Stimulated activated CD4-positive, alpha-beta T cell treated with anti-CD3 and anti-CD28 coated beads, Interleukin-12 subunit alpha, Interleukin-12 subunit beta, amount 100 ng/mL, for 24 hours (primary cell): ENCODE results near the gene UFC1.

Experiments used
- DNase-seq, 2 experiments: peaks; one replicate each; pipeline ENCODE4 v3.0.0-alpha.2; 2020; ENCODE audit warnings: low read depth in 2 of 2

The UFC1 gene

DNA sequence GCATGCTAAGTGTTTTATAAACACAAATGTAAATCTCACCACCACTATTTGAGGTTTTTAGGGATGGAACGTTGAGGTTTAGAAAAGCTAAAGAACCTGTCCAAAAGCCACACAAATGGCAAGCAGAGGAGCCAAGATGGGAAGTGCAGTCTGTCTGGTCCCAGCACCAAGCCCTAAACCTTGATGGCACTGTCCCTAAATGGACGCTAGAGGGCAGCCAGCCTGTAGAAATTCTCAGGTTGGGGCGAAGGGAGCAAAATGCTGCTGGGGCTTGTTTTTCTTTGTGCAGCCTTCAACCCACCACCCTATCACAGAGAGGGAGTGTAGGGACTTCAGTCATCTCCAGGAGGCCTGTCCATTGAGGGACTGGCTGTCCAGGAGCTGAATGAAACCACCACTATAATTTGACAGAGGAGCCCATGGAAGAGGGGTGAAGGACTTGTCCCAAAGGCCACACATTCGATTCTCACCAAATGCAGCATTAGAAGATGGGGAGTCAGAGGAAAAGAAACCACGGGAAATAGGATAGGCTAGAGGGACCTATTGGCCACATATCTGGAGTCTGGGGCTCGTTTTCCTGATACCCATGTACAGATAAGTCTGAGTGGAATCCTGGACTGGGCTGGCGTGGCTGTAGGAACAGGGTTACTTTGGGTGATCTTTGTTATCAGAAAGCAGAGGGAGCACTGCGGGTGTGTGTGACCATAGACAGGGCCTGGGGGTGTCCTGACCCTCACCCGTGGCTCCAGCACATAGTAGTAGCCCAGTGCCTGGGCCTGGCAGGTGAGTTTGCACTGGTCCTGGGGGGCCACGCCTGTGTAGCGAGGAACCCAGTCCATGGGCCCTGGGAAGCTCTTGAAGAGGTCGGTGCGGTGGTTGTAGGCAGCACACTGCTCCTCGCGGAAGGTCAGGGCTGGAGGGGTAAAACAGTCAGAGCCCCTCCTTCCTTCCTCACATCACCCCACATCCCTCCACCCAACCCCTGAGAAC lies 39.0 kb downstream of the UFC1 start:
- peak in 1 of 2 experiments; percentile 41 for DNase-seq

DNA sequence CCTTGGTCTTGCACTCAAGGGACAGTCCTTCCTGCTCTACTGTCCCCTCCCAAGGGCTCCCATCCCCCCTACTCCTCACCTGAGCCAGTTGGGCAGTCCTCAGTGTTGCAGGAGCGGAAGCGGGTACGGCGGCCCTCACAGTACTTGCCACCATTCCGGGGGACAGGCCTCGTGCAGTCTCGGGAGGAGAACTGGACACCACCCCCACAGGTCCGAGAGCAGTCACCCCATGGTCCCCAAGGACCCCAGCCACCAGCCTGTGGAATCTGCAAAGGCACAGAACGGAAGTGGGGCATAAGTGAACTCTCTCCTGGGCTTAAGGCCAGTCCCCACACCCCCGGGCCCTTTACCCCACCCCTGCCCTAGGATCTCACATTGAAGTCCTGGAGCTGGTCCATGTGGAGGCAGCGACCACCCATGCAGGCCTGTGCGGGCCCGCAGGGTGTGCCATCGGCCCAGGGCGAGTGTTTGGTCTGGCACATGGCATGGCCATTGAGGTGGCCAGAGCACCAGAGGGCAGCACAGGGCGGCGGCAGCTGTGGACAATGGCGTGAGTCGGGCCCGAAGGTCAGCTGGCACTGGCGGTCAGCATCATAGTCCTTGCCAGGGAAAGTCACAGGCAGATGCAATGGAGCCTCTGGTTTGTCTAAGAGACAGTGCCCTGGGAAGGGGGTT lies 39.9 kb downstream of the UFC1 start:
- no peak for DNase-seq

DNA sequence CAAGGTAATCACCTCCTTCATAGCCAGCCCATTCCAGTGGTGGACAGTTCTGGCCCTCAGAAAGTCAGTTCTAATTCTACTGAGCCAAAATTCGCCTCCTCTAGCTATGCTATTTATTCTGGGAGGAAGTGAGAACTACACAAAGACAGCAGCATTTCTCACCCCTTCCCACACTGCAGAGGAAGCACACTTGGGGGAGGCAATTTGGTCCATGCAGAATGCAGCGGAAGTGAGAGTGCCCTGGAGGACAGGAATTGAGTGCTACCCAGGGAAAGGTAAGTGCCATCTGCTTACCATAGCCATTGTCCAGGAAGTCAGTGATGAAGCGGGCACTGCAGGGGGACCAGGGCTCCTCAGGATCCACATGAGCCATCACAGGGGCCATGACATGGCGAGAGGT lies 41.4 kb downstream of the UFC1 start:
- no peak for DNase-seq

DNA sequence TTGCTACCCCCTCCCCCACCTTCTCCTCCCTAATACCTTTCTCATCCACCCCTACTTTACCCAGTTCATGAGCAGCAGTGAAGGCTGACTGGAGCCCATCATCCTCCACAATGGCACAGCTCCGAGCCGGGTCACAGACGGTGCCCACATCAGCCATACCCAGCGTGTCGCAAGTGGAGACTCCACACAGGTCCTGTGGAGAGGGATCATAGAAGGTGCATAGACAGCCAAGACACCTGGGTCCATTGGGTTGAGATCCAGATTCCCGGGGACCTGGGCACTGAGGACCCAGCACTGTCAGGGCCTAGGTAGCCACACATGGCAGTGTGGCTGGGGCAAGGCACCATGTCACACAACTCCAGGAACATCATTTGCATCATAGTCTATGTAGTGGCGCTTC lies 42.3 kb downstream of the UFC1 start:
- DNase-seq, result no peak

DNA sequence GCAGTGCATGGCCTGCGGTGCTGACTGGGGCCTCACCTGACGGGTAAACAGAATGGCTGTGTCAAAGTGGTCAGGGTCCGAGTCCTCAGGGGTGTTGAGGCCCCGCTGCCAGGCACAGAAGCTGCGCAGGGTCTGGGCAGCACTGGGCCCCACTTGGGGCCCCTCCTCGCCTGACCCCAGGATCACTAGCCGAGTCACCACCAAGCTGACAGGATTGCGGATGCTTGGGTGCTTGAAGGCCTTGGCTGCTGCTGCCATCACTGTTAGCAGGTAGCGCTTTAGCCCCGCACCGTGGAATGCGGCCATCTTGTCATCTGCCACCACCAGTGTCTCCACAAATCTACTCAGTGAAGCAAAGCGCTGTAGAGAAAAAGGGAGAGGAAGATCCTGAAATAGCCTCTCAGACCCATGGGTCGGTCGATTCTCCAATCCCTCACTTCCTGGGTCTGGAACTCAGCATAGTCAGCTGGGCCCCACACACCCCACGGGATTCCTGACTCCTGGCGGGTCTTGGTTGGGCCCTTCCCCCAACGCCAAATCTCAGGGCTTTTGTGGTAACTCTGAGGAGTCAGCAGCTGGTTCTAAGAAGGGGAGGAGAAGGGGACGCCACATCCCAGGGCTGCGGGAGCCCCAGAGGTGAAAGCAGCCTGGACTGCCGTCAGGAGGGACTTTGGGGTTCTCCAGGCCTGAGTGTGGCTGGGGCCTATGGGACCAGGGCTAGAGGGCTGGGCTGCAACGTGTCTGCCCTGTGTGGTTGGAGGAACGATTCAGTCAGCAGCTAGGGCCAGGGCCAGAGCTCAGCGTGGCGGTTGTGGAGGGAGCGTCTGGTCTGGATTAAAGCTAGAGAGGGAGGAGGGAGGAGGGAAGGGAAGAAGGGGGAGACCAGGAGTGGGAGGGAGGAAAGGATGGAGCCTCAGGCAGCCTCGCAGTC lies 43.0 kb downstream of the UFC1 start:
- DNase-seq, result no peak

DNA sequence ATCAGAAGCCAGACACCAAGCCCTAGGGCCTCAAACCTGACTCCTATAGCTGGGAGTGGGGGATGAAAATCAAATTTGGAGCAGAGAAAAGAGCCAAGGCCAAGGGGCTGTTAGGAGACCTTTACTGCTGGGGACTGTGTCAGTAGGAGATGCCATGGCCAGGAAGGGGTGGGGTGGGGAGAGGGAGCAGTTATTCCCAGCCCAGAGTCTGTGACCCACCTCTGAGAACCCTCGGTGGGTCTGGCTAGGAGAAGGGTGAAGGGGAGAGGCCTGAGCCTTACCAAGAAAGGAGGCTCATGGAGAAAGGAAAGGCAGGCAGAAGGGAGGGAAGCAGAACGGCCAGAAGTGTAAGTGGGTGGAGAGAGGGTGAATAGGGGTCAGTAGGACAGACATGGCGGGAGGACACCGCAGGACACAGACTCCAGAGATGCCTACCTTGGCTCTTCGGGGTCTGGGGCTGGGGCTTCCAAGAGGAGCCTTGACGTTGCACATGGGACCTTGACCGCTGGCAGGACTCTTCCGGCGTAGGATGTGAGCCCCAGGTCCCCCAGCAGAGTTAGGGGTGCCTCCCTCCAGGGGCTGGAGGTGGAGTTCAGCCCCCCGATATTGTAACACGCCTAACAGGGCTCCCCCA lies 43.9 kb downstream of the UFC1 start:
- DNase-seq, result no peak

DNA sequence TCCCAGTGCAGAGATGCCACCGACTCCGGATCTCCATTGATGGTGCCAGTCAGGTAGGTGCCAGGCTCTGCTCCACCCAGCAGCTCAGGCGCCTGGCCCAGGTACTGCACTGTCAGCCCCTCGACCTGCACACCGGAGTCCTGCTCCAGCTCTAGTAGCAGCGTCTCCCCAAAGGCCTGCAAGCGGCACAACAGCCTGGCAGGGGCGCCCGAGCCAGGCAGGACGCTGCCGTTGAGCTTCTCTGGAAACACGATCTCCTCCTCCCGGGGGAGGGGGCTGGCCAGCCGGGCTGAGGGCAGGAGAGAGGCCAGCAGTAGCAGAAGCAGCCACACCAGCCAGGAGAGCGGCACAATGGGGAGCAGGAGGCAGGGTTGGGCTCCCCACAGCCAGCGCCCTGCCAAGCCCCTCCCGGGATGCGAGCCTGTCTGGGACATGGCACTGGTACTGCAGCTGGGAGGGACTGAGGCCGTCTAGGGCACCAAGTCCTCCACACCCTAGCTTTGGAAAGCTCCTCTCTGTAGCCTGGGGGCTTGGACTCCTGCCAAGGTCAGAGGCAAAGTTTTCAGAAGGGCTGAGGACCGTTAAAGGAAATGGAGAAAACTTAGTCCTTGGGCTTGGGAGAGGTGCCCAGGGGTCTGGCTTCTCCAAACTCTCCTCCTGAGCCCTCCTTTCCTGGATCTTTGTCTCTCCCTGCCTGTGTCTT lies 44.6 kb downstream of the UFC1 start:
- DNase-seq, result no peak

DNA sequence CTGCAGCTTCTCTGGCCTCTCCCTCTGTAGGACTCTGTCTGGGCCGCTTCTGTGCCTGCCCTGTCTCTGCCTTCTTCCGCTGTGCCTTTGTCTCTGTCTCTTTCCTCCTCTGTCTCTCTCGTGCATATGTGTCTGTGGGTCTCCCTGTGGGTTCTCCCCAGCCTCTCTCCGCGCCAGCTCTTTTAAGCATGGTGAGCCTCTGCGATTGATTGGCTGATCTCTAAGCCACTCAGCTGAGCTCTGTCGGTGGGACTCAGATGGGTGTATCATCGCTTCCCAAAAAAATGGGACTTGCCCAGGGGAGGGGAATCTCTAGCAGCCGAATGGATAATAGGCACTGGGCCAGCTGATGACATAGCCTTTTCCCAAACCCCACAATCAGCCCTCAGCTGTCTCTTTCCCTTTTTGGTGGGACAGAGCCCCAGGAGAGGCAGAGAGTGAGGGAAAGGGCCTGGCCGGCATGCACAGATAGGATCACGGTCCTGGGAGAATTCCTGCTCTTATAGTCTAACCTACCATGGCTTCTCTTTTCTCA lies 45.2 kb downstream of the UFC1 start, which contains the start of gene ADAMTS4:
Gene ADAMTS4 (minus strand): TSS at position 158 of the 535 bp plus-strand sequence. CDS start 427 bp downstream, outside the sequence.
- no peak for DNase-seq

DNA sequence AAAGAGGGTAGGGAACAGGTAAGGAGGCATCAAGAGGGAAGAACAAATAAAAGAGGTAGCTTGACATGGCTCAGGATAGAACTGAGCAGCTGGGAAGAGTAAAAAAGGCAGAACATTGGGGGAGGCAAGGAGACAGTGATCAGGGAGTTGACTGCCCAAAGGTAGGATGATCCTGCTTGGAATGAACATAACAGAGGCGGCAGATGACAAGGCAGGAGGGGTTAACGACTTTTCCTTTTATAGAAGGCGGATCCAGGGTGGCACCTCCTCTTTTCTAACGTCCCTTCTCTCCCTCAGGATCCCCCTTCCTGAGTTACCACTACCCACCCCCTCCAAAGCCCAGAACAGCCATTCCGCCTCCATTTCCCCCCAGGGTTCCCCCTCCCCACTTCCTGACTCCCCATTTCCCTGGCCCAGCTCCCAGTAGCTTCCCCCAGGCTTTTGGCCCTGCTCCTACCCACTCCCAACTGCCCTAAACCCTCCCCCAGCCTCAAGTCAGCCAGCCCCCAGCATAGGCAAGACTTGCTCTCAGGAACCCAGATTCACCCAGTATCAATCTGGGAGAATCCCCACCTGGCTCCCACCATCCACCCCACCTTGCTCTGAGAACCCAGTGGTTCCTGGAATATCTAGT lies 45.8 kb downstream of the UFC1 start:
- DNase-seq, result no peak

DNA sequence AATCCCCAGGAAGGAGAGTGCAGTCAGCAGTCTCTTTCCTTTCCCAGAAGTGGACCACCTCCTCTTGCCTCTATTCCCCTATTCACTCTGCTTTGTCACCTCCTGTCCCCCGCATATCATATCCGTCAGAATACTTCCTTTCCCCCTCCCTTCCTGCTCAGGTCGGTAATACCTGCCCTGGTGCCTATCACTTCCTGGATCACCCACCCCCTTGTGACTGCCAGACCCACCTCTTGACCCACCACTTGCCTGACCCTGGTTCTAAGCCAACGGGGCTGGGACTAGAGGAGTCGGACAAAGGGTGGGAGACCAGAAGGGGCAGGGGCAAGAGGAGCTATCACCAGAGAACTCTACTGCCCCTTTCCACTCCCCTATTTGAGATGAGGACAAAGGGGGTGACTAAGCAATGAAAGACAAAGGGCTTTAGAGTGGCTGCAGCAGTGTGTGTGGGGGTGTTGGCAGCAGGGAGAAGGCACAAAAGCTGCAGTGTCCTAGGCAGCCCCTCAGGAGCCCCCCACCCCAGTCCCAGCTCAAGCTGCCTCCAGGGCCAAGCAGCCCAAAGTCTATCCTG lies 46.7 kb downstream of the UFC1 start:
- no peak for DNase-seq

DNA sequence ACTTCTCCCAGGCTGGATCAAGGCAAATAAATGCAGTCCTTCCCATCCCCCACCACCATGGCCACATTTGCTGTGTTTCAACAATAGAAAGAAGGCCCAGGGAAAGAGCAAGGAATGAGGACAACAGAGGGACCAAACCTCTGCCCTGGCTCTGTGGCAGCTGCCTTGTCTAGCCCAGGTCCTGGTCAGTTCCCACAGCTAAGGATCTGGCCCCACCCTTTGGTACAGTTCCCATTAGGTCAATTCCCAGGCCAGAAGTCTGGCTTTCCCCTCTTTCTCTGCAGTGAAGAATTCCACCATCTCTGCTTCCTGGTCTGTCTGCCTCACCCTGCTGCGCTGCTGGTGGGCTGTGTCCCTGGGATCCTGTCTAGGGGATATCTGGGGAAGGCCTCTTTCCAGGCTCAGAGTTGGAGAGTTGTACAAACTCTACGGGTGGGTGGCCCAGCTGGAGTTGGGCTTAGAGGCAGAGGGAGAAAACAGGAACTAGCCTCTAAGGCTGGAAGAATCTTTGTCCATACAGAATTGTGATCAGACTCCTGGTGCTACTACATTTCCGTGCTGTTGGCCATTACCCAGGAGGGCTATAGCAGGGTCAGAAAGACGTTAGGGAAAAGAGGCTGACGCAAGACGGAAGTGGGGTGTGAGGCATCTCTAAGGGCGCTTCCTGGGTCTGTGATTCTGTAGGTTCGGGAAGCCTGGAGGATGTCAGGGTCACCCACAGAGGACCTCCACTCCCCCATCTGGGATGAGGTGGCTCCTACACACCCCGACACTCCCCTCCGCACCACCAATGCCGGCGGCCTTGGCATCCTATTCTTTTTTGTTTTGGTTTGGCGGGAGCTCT lies 47.4 kb downstream of the UFC1 start:
- no peak for DNase-seq

DNA sequence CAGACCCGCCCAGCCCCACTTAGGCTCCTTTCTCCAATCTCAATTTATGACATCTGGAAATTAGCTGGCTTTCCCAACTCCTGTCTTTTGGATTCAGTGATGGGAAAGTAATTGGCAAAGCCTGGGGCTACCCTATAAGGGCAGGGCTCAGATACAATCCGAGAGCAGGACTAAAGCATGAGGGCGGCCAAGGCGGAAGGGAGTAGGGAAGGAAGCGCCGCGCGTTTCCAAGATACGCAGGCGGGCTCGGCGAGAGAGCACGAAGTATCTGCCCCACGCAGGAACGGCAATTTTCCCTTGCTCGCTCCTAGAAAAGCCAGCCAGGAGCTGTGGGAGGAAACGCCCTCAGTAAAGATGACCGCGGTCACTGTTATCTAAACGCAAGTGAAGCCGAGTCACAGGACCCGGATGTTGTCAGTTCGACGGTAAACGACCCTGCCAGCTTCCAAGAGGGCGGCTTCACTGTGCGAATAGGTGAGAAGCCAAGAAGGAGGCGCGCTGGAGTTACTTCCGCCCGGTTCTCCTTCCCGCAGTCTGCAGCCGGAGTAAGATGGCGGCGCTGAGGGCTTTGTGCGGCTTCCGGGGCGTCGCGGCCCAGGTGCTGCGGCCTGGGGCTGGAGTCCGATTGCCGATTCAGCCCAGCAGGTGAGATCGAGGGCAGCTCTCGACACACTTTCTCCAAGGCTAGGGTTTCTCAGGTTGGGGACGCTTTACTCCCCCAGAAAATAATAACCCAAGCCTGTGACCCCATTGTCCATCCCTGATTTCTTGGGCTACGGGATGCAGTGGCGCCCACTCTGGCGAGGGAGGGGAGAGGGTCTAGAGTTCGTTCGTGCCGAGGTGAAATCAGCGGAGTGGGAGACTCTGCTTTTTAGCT lies 48.3 kb downstream of the UFC1 start, which contains the start of gene NDUFS2:
Gene NDUFS2 (plus strand): TSS at position 532 of the 877 bp plus-strand sequence. CDS start 19 bp downstream, at position 551.
- peak; percentile 92 to 93 for DNase-seq

DNA sequence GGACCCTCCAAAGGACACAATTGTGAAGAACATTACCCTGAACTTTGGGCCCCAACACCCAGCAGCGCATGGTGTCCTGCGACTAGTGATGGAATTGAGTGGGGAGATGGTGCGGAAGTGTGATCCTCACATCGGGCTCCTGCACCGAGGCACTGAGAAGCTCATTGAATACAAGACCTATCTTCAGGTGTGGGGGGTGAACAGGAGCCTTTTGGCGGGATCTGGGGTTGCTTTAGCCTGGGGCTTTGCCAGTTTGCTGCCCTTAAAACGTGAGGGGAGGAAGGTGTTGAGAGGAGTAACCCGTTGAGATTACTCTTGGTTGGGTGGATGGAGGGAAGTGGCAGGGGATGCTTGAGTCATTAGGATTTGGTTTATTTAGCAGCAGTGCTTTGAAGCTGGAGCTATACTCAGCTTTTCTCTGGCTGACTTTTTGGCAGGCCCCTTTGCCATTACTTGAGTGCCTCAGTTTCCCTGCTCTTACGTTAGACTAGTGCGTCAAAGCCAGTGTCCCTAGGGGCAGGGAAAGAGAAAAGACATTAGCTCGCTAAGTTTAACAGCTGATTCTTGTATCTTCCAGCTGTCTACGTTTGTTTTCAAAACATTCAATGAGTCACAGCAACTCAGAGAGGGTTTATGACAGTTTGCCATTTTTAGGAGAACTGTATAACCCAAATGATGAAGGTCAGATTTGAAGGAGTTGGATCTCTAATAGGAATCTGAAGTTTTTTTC lies 52.8 kb downstream of the UFC1 start:
- DNase-seq, result no peak

DNA sequence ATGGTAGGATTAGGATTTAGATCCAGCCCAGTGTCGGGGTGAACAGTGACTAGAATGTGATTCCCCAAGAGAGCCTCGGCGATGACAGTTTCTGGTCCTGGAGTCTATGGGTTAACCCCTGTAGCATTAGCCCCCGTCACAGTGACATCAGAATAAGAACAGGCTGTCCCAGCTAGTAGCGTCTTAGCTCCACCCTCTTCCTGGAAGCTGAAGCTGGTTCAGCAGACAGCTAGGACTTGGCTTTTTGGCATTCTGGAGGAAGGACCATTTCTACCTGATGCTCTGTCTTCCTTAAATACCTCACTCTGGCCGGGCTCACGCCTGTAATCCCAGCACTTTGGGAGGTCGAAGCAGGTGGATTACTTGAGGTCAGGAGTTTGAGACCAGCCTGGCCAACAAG lies 53.4 kb downstream of the UFC1 start:
- no peak for DNase-seq
